Stimulated activated naive CD8-positive, alpha-beta T cell treated with anti-CD3 and anti-CD28 coated beads, Interleukin-15, Interleukin-2, amounts not matched to agents 100 ng/mL and 50 ng/mL, for 24 hours (primary cell): ENCODE results near the gene TSC2.
"Not testable (repeated sequence)": the region's sequence is repeated elsewhere in the genome, so short reads cannot be mapped to it uniquely, and the experiment has no call there.

ENCODE experiments used
- H3K27ac Mint-ChIP-seq: one replicate; pipeline ENCODE4 v1.8.0; 2021; ENCODE audit warnings: mild to moderate bottlenecking, mixed read lengths
- H3K27me3 Mint-ChIP-seq: one replicate; pipeline ENCODE4 v1.8.0; 2021; ENCODE audit warnings: mixed read lengths
- H3K36me3 Mint-ChIP-seq: one replicate; pipeline ENCODE4 v1.8.0; 2021; ENCODE audit warnings: low read depth, mixed read lengths
- H3K4me1 Mint-ChIP-seq: one replicate; pipeline ENCODE4 v1.8.0; 2021; ENCODE audit warnings: low read depth, mixed read lengths
- H3K4me3 Mint-ChIP-seq: one replicate; pipeline ENCODE4 v1.8.0; 2021; ENCODE audit warnings: mild to moderate bottlenecking, mixed read lengths
- H3K9me3 Mint-ChIP-seq: one replicate; pipeline ENCODE4 v1.8.0; 2021; ENCODE audit warnings: mixed read lengths

Gene TSC2

DNA sequence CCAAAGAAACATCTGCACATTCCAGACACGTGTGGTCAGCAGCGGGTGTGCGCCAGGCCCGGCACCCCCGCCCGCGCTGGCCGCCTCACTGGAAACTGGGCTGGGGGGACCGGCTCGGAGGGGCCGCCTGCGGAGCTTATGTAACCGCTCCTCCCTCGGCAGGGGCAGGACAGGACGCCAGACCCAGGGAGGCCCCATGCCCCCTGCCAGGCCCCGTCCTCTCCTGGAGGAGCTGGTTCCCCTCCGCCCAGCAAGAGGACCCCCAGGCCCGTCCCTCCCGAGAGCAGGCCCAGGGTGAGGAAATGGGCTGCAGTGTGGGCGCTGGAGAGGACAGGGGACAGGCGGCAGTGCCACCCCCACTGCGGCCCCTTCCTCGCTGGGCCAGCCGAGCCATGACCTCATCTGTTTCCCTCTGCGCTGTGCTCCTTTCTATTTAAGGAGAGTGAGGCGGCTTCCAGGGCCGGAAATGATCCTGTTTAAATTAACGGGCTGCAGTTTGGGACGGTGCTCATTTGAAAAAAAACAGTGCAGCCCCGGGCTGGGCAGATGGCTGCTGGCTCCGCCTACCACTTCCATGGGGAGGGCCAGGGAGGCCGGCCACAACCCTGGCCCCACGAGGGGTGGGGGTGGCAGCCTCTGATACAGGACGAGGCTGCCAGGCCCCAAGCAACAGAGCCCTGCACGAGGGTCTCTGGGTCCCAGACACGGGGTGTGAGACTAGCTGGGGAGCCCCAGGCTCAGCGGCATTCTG, 77.1 kb downstream of the TSC2 start:
- H3K36me3 Mint-ChIP-seq, H3K27me3 Mint-ChIP-seq, H3K27ac Mint-ChIP-seq, H3K4me3 Mint-ChIP-seq, H3K9me3 Mint-ChIP-seq: not testable (repeated sequence)
- peaks cover 22% of the 10 kb centered on the region for H3K4me1 Mint-ChIP-seq

DNA sequence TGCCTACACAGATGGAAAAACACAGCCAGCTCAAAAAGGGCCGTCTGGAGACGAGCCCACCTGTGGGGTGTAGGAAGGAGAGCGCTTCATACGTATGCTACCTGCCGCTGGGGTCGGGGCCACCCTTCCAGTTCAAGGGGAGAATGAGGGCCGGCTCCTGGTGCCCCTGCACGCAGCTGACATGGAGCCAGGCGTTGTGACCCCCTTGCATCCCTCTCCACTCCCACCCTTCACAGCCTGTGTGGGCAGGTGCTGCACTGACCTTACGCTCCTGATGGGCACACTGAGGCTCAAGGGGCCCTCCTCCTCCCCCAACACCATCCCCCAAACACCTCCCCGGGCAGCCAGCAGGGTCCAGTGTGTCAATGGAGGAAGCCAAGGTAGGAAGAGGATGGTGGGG, 77.8 kb downstream of the TSC2 start:
- not testable (repeated sequence) for H3K4me3 Mint-ChIP-seq, H3K36me3 Mint-ChIP-seq, H3K27me3 Mint-ChIP-seq, H3K9me3 Mint-ChIP-seq, H3K27ac Mint-ChIP-seq
- H3K4me1 Mint-ChIP-seq = peaks cover 22% of the 10 kb centered on the region

- peaks cover 22% of the 10 kb centered on the region for H3K4me1 Mint-ChIP-seq
- not testable (repeated sequence) for H3K9me3 Mint-ChIP-seq, H3K4me3 Mint-ChIP-seq, H3K27me3 Mint-ChIP-seq, H3K36me3 Mint-ChIP-seq, H3K27ac Mint-ChIP-seq
These were observed 78.5 kb downstream of the TSC2 start for GRCh38 chr16:2126161-2126743.

DNA sequence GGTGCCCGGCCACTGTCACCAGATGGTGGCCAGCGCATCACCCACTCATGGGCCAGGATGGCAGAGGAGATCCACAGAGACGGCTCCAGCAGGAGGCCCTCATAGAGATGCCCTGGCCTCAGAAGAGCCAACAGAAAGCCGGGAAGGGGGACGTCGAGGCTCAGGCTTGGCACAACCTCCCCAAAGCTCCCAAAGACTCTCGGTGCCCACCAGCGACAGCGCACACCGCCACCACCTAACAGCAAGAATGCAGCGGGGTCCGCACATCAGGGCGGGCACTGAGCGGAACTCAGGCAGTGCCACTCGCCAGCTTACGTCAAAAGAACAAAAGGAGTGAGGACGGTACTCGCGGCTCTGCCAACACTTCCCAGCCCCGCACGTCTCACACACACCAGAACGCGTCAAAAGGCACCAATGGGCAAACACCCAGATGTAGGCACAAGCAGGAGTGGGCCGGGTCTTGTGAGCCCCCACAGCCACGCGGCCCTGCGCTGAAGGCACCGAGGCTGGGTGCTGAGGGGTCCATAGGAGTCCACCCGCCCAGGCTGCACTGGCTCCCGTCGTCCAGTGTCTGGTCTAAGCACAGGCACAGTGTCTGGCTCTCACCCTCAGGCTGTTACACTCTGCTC, 79.3 kb downstream of the TSC2 start:
- not testable (repeated sequence) for H3K36me3 Mint-ChIP-seq, H3K4me3 Mint-ChIP-seq, H3K9me3 Mint-ChIP-seq, H3K27me3 Mint-ChIP-seq, H3K27ac Mint-ChIP-seq
- H3K4me1 Mint-ChIP-seq = peaks cover 22% of the 10 kb centered on the region

DNA sequence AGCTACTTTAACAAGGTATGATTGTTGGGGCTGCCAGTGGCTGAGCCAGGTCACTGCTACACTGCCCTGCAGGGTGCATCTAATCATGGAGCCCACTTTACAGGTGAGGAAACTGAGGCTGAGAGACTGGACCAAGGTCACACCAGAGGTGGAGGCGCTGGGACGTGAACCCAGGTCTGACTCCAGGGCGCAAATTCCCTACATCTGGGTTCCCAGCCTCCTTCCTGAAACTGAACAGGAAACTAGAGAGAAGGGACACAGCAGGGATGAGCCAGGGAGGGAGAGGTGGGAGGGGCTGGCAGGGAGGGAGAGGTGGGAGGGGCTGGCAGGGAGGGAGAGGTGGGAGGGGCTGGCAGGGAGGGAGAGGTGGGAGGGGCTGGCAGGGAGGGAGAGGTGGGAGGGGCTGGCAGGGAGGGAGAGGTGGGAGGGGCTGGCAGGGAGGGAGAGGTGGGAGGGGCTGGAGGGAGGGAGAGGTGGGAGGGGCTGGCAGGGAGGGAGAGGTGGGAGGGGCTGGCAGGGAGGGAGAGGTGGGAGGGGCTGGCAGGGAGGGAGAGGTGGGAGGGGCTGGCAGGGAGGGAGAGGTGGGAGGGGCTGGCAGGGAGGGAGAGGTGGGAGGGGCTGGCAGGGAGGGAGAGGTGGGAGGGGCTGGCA, 80.0 kb downstream of the TSC2 start:
- not testable (repeated sequence) for H3K27me3 Mint-ChIP-seq, H3K4me3 Mint-ChIP-seq, H3K9me3 Mint-ChIP-seq, H3K27ac Mint-ChIP-seq, H3K36me3 Mint-ChIP-seq
- peaks cover 22% of the 10 kb centered on the region for H3K4me1 Mint-ChIP-seq

GRCh38 chr16:2129251-2129650, 81.5 kb downstream of the TSC2 start:
- Mint-ChIP-seq H3K4me1 (peaks cover 22% of the 10 kb centered on the region), H3K4me3 (peak overlapping the region; percentile 66)
- H3K9me3 Mint-ChIP-seq, H3K36me3 Mint-ChIP-seq, H3K27ac Mint-ChIP-seq, H3K27me3 Mint-ChIP-seq: not testable (repeated sequence)

- H3K27me3 Mint-ChIP-seq, H3K27ac Mint-ChIP-seq, H3K36me3 Mint-ChIP-seq, H3K4me3 Mint-ChIP-seq, H3K9me3 Mint-ChIP-seq: not testable (repeated sequence)
- peaks cover 22% of the 10 kb centered on the region for H3K4me1 Mint-ChIP-seq
These were observed 82.2 kb downstream of the TSC2 start for GRCh38 chr16:2129890-2130447.

DNA sequence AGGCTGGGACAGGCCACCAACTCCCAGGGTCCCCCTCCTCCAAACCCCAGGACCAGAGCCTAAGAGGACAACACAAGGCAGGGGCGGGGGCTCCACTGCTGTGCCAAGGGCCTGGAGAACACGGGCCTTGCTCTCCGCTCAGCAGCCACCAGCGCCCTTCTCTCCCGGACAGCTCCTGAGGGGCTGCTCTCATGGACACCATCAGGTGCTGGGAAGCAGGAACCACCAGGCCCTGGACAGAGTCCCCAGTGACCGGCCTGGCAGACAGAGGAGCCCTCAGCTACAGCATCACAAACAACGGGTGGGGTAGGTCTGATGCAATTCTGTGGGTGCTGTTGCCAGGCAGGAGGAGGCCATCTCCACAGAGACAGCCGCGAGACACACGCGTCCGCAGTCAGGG, 86.0 kb downstream of the TSC2 start:
- not testable (repeated sequence) for H3K27ac Mint-ChIP-seq, H3K4me3 Mint-ChIP-seq, H3K27me3 Mint-ChIP-seq, H3K9me3 Mint-ChIP-seq, H3K36me3 Mint-ChIP-seq
- peaks cover 11% of the 10 kb centered on the region for H3K4me1 Mint-ChIP-seq

- H3K4me3 Mint-ChIP-seq = peak overlapping the region; percentile 84
- H3K36me3 Mint-ChIP-seq, H3K27me3 Mint-ChIP-seq, H3K4me1 Mint-ChIP-seq, H3K9me3 Mint-ChIP-seq: not testable (repeated sequence)
- H3K27ac Mint-ChIP-seq = peak overlapping the region; percentile 63
These were observed 87.3 kb downstream of the TSC2 start for GRCh38 chr16:2135071-2135470.

DNA sequence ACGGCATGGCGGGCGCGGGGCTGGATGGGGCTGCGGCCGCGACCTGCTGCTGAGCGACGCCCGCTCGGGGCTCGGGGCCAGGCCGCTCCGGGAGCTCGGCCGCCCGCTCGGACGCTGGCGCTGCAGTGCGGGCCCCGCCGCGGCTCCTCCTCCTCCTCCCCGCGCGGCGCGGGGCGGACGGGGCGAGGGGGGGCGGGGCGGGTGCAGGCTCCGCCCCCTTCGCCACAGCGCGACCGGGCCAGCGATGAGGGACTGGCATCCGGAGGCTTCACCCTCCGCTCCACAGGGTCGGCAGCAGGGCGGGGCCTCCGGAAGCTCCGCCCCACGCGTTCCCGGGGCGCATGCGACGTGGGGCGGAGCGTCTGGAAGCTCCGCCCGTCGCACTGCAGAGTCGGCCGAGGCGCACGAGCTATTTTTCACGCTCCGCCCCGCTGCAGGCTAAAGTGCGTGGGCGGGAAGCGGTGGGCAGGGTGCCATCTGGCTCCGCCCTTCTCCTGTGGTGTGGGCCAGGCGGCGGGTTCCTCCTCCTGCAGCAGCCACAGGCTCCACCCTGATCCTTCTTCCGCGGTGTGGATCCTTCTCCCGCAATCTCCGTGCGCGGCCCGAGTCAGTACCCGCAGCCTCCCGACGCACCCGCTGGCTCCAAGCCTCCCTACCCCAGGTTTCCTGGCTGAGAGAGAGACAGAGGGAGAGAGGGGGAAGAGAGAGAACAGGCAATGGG, 88.1 kb downstream of the TSC2 start, which contains the start of gene PKD1:
Gene PKD1 (minus strand): TSS at position 129 of the 721 bp plus-strand sequence. CDS start 209 bp downstream, outside the sequence.
- H3K9me3 Mint-ChIP-seq, H3K36me3 Mint-ChIP-seq, H3K27me3 Mint-ChIP-seq: not testable (repeated sequence)
- Mint-ChIP-seq H3K4me1 (peaks cover 10% of the 10 kb centered on the region), H3K4me3 (peak within 1 kb of the TSS; percentile 84), H3K27ac (peak within 1 kb of the TSS; percentile 88)
